Activated CD4-positive, alpha-beta T cell treated with anti-CD3 and anti-CD28 coated beads for 36 hours (primary cell): Measurements from ENCODE around the gene DKK1. TPM values are rescaled to one million over a fixed set of nuclear protein-coding genes. Genes with fewer than 3 reads are reported as not detected.

ENCODE experiments used
- ATAC-seq: fragments of 200-7000 bp; cut with Tn5 transposase; one replicate; pipeline ENCODE4 v1.10.0; 2021; ENCODE audit warnings: mild to moderate bottlenecking, moderate library complexity
- CTCF ChIA-PET: fragments of 350-600 bp; sonication (Branson Sonifier 250); formaldehyde crosslinking; loops from one replicate; lab custom pipeline; 2021; ENCODE audit warnings: antibody characterized with exemption; lab: Charles Lee
- POLR2A ChIA-PET: fragments of 350-600 bp; sonication (Branson Sonifier 250); formaldehyde crosslinking; loops from one replicate; lab custom pipeline; 2021; ENCODE audit warnings: antibody characterized with exemption, inconsistent platforms; lab: Charles Lee
- DNase-seq: peaks from one replicate; pipeline ENCODE4 v3.0.0-alpha.2; 2020
- H3K27ac Mint-ChIP-seq: one replicate; pipeline ENCODE4 v1.8.0; 2021; ENCODE audit warnings: mixed read lengths
- H3K27me3 Mint-ChIP-seq: one replicate; pipeline ENCODE4 v1.8.0; 2021; ENCODE audit warnings: mixed read lengths
- H3K36me3 Mint-ChIP-seq: one replicate; pipeline ENCODE4 v1.8.0; 2021; ENCODE audit warnings: low read depth, mixed read lengths
- H3K4me1 Mint-ChIP-seq: one replicate; pipeline ENCODE4 v1.8.0; 2021; ENCODE audit warnings: mixed read lengths
- H3K4me3 Mint-ChIP-seq: one replicate; pipeline ENCODE4 v1.8.0; 2021; ENCODE audit warnings: mild to moderate bottlenecking, moderate library complexity, mixed read lengths
- H3K9me3 Mint-ChIP-seq: one replicate; pipeline ENCODE4 v1.8.0; 2021; ENCODE audit warnings: low read depth, mixed read lengths
- intact Hi-C, 2 experiments: fragments of 100-400 bp; cut with DNase I in 1 of 2; cut with micrococcal nuclease in 1 of 2; formaldehyde crosslinking; loops; one replicate each; pipeline versions ENCODE4 v1.14.2 to v1.15.1; 2022 to 2024; cut with DNase I, micrococcal nuclease
- total RNA-seq, 2 experiments: library from RNA; stranded (reverse); gene quantifications; one replicate each; pipeline ENCODE4 v1.2.3, GENCODE V29; 2021

The DKK1 gene
- total RNA-seq, 2 experiments from 2014 or later: not detected

- Mint-ChIP-seq H3K27me3 (peaks cover 25% of the 10 kb centered on the region), H3K4me3 (no peak overlapping the region), H3K27ac (no peak overlapping the region), H3K4me1 (peaks cover 7% of the 10 kb centered on the region), H3K9me3 (no peaks in the 10 kb centered on the region), H3K36me3 (no peaks in the 10 kb centered on the region)
- intact Hi-C loops: no loop called here
- CTCF ChIA-PET: no interaction called here
- no peak for DNase-seq
- no peak for ATAC-seq
- POLR2A ChIA-PET: no interaction called here
These were observed 4.9 kb downstream of the DKK1 start for GRCh38 chr10:52318822-52319464.

- DNase-seq (no peak), ATAC-seq (no peak)
- intact Hi-C loops: no loop called here
- Mint-ChIP-seq H3K4me3 (no peak overlapping the region), H3K27me3 (peaks cover 16% of the 10 kb centered on the region), H3K9me3 (no peaks in the 10 kb centered on the region), H3K36me3 (no peaks in the 10 kb centered on the region), H3K4me1 (no peaks in the 10 kb centered on the region), H3K27ac (no peak overlapping the region)
- POLR2A ChIA-PET: no interaction called here
- CTCF ChIA-PET: no interaction called here
These were observed 5.8 kb downstream of the DKK1 start for GRCh38 chr10:52319926-52320325.

- DNase-seq (no peak), ATAC-seq (no peak)
- ChIA-PET POLR2A (no interaction called here), CTCF (interaction anchor here (0.7 kb wide), 1 partner anchor 15 kb away, joined by 3 read pairs; no protein-coding TSS in a partner anchor)
- intact Hi-C loops: no loop called here
- no peak overlapping the region for H3K27ac Mint-ChIP-seq
- no peaks in the 10 kb centered on the region for H3K4me1 Mint-ChIP-seq
- peaks cover 6% of the 10 kb centered on the region for H3K27me3 Mint-ChIP-seq
- no peak overlapping the region for H3K4me3 Mint-ChIP-seq
- no peaks in the 10 kb centered on the region for H3K9me3 Mint-ChIP-seq
- no peaks in the 10 kb centered on the region for H3K36me3 Mint-ChIP-seq
These were observed 8.2 kb downstream of the DKK1 start for GRCh38 chr10:52322323-52322722.

- no peaks in the 10 kb centered on the region for H3K9me3 Mint-ChIP-seq
- intact Hi-C loops: no loop called here
- no peak for ATAC-seq
- peaks cover 5% of the 10 kb centered on the region for H3K27me3 Mint-ChIP-seq
- no peak overlapping the region for H3K4me3 Mint-ChIP-seq
- ChIA-PET POLR2A (no interaction called here), CTCF (interaction anchor here (0.7 kb wide), 1 partner anchor 15 kb away, joined by 3 read pairs; no protein-coding TSS in a partner anchor)
- no peaks in the 10 kb centered on the region for H3K36me3 Mint-ChIP-seq
- H3K27ac Mint-ChIP-seq: no peak overlapping the region
- no peak for DNase-seq
- H3K4me1 Mint-ChIP-seq: no peaks in the 10 kb centered on the region
These were observed 8.9 kb downstream of the DKK1 start for GRCh38 chr10:52322936-52323335.

GRCh38 chr10:52326382-52326781 is 12.3 kb downstream of the DKK1 start:
- ATAC-seq (no peak), DNase-seq (no peak)
- H3K4me1 Mint-ChIP-seq: no peaks in the 10 kb centered on the region

GRCh38 chr10:52331638-52332364 is 17.7 kb downstream of the DKK1 start:
- ATAC-seq: no peak
- intact Hi-C loops: loop anchor here in 1 of 2 experiments (2.0 kb wide), 1 partner anchor 21 kb away; no protein-coding TSS in a partner anchor
- H3K4me3 Mint-ChIP-seq: no peak overlapping the region
- H3K9me3 Mint-ChIP-seq: no peaks in the 10 kb centered on the region
- H3K27ac Mint-ChIP-seq: no peak overlapping the region
- H3K4me1 Mint-ChIP-seq: no peaks in the 10 kb centered on the region
- DNase-seq: no peak
- POLR2A ChIA-PET: no interaction called here
- no peaks in the 10 kb centered on the region for H3K27me3 Mint-ChIP-seq
- no peaks in the 10 kb centered on the region for H3K36me3 Mint-ChIP-seq
- CTCF ChIA-PET: no interaction called here

More at GRCh38 chr10:52326382-52326781, 12.3 kb downstream of the DKK1 start:
- POLR2A ChIA-PET: no interaction called here
- CTCF ChIA-PET: no interaction called here
- H3K27me3 Mint-ChIP-seq: peaks cover 3% of the 10 kb centered on the region
- intact Hi-C loops: no loop called here
- H3K4me3 Mint-ChIP-seq: no peak overlapping the region
- no peaks in the 10 kb centered on the region for H3K9me3 Mint-ChIP-seq
- no peaks in the 10 kb centered on the region for H3K36me3 Mint-ChIP-seq
- H3K27ac Mint-ChIP-seq: no peak overlapping the region

GRCh38 chr10:52332815-52333214 is 18.7 kb downstream of the DKK1 start:
- Mint-ChIP-seq H3K27ac (no peak overlapping the region), H3K27me3 (no peaks in the 10 kb centered on the region), H3K4me1 (no peaks in the 10 kb centered on the region), H3K4me3 (no peak overlapping the region), H3K9me3 (no peaks in the 10 kb centered on the region), H3K36me3 (no peaks in the 10 kb centered on the region)
- no peak for DNase-seq
- intact Hi-C loops: loop anchor here in 1 of 2 experiments (2.0 kb wide), 1 partner anchor 22 kb away; no protein-coding TSS in a partner anchor
- ChIA-PET POLR2A (no interaction called here), CTCF (no interaction called here)
- ATAC-seq: no peak

GRCh38 chr10:52334595-52334994 is 20.5 kb downstream of the DKK1 start:
- POLR2A ChIA-PET: no interaction called here
- no peak overlapping the region for H3K4me3 Mint-ChIP-seq
- CTCF ChIA-PET: no interaction called here
- ATAC-seq: no peak
- no peaks in the 10 kb centered on the region for H3K4me1 Mint-ChIP-seq
- H3K36me3 Mint-ChIP-seq: no peaks in the 10 kb centered on the region
- DNase-seq: no peak
- no peak overlapping the region for H3K27ac Mint-ChIP-seq
- H3K9me3 Mint-ChIP-seq: no peaks in the 10 kb centered on the region
- intact Hi-C loops: no loop called here
- no peaks in the 10 kb centered on the region for H3K27me3 Mint-ChIP-seq

- no peak overlapping the region for H3K27ac Mint-ChIP-seq
- POLR2A ChIA-PET: no interaction called here
- no peaks in the 10 kb centered on the region for H3K9me3 Mint-ChIP-seq
- ATAC-seq (no peak), DNase-seq (no peak)
- H3K4me3 Mint-ChIP-seq: no peak overlapping the region
- no peaks in the 10 kb centered on the region for H3K36me3 Mint-ChIP-seq
- H3K27me3 Mint-ChIP-seq: no peaks in the 10 kb centered on the region
- intact Hi-C loops: no loop called here
- H3K4me1 Mint-ChIP-seq: no peaks in the 10 kb centered on the region
- CTCF ChIA-PET: no interaction called here
These were observed 21.6 kb downstream of the DKK1 start for GRCh38 chr10:52335665-52336064.

- CTCF ChIA-PET: interaction anchor here (0.5 kb wide), 1 partner anchor 15 kb away, joined by 3 read pairs; no protein-coding TSS in a partner anchor
- intact Hi-C loops: no loop called here
- Mint-ChIP-seq H3K4me3 (no peak overlapping the region), H3K27me3 (no peaks in the 10 kb centered on the region), H3K27ac (no peak overlapping the region), H3K36me3 (no peaks in the 10 kb centered on the region), H3K9me3 (no peaks in the 10 kb centered on the region), H3K4me1 (no peaks in the 10 kb centered on the region)
- no peak for ATAC-seq
- POLR2A ChIA-PET: no interaction called here
- no peak for DNase-seq
These were observed 23.1 kb downstream of the DKK1 start for GRCh38 chr10:52337225-52337624.

GRCh38 chr10:52343439-52343838 is 29.4 kb downstream of the DKK1 start:
- ChIA-PET POLR2A (no interaction called here), CTCF (no interaction called here)
- DNase-seq: no peak
- no peak for ATAC-seq
- H3K4me1 Mint-ChIP-seq: no peaks in the 10 kb centered on the region
- H3K9me3 Mint-ChIP-seq: no peaks in the 10 kb centered on the region
- H3K36me3 Mint-ChIP-seq: no peaks in the 10 kb centered on the region
- H3K27ac Mint-ChIP-seq: no peak overlapping the region
- no peaks in the 10 kb centered on the region for H3K27me3 Mint-ChIP-seq
- intact Hi-C loops: no loop called here
- no peak overlapping the region for H3K4me3 Mint-ChIP-seq
